Measurements from ENCODE around the gene RPL39.
A peak's percentile ranks its signal among the peaks of the same experiment; 100 is the strongest.

Gene RPL39

GRCh38 chrX:119758731-119759247, 32.6 kb downstream of the RPL39 start:
- H3K27ac ChIP-seq = no peak overlapping the region
- no peaks in the 10 kb centered on the region for H3K36me3 ChIP-seq (replicated peaks)
- no peak for DNase-seq
- no peak for TF ChIP-seq CTCF (IDR thresholded peaks at IDR 0.05; ENCODE audit: low read depth, low read length, missing control alignments)
- in situ Hi-C loops (cut with HindIII; ENCODE audit: low pct_ligation_motif_present, low sequenced_read_pairs) = no loop called here
- H3K4me3 ChIP-seq (ENCODE audit: low read depth, low read length) = peak overlapping the region; percentile 45
- H3K27me3 ChIP-seq (replicated peaks) = no peaks in the 10 kb centered on the region

- no peak for DNase-seq
- no peak for TF ChIP-seq CTCF (IDR thresholded peaks at IDR 0.05; ENCODE audit: low read depth, low read length, missing control alignments)
- H3K27me3 ChIP-seq (replicated peaks) = no peaks in the 10 kb centered on the region
- no peak within 1 kb of the TSS for H3K27ac ChIP-seq
- in situ Hi-C loops (cut with HindIII; ENCODE audit: low pct_ligation_motif_present, low sequenced_read_pairs) = no loop called here
- no peaks in the 10 kb centered on the region for H3K36me3 ChIP-seq (replicated peaks)
- H3K4me3 ChIP-seq (ENCODE audit: low read depth, low read length) = peak within 1 kb of the TSS; percentile 45
Measured at GRCh38 chrX:119757979-119758730, 33.3 kb downstream of the RPL39 start, which contains the start of gene SOWAHD. Gene SOWAHD, plus strand, starts transcription at chrX:119758588. Its CDS starts 80 bp downstream, at chrX:119758668.

GRCh38 chrX:119757646-119757978, 33.8 kb downstream of the RPL39 start:
- in situ Hi-C loops (cut with HindIII; ENCODE audit: low pct_ligation_motif_present, low sequenced_read_pairs) = no loop called here
- H3K4me3 ChIP-seq (ENCODE audit: low read depth, low read length) = no peak overlapping the region

GRCh38 chrX:119756926-119757635, 34.3 kb downstream of the RPL39 start:
- H3K27me3 ChIP-seq (replicated peaks) = no peaks in the 10 kb centered on the region
- in situ Hi-C loops (cut with HindIII; ENCODE audit: low pct_ligation_motif_present, low sequenced_read_pairs) = no loop called here
- no peaks in the 10 kb centered on the region for H3K36me3 ChIP-seq (replicated peaks)
- no peak overlapping the region for H3K27ac ChIP-seq
- no peak for DNase-seq
- no peak overlapping the region for H3K4me3 ChIP-seq (ENCODE audit: low read depth, low read length)
- no peak for TF ChIP-seq CTCF (IDR thresholded peaks at IDR 0.05; ENCODE audit: low read depth, low read length, missing control alignments)

More at GRCh38 chrX:119757646-119757978, 33.8 kb downstream of the RPL39 start:
- no peaks in the 10 kb centered on the region for H3K27me3 ChIP-seq (replicated peaks)
- DNase-seq = no peak
- no peak overlapping the region for H3K27ac ChIP-seq
- no peak for TF ChIP-seq CTCF (IDR thresholded peaks at IDR 0.05; ENCODE audit: low read depth, low read length, missing control alignments)
- no peaks in the 10 kb centered on the region for H3K36me3 ChIP-seq (replicated peaks)

- no peak for DNase-seq
- in situ Hi-C loops (cut with HindIII; ENCODE audit: low pct_ligation_motif_present, low sequenced_read_pairs) = no loop called here
- no peak overlapping the region for H3K27ac ChIP-seq
Measured at GRCh38 chrX:119755981-119756533, 35.4 kb downstream of the RPL39 start.

More at GRCh38 chrX:119755981-119756533, 35.4 kb downstream of the RPL39 start:
- TF ChIP-seq CTCF (IDR thresholded peaks at IDR 0.05; ENCODE audit: low read depth, low read length, missing control alignments) = no peak
- Histone ChIP-seq H3K27me3 (replicated peaks) (no peaks in the 10 kb centered on the region), H3K4me3 (ENCODE audit: low read depth, low read length) (no peak overlapping the region), H3K36me3 (replicated peaks) (no peaks in the 10 kb centered on the region)
